Measurements from ENCODE around the gene PARVA. TPM values are rescaled to one million over a fixed set of nuclear protein-coding genes. Genes with fewer than 3 reads are reported as not detected.

Gene PARVA, protein sequence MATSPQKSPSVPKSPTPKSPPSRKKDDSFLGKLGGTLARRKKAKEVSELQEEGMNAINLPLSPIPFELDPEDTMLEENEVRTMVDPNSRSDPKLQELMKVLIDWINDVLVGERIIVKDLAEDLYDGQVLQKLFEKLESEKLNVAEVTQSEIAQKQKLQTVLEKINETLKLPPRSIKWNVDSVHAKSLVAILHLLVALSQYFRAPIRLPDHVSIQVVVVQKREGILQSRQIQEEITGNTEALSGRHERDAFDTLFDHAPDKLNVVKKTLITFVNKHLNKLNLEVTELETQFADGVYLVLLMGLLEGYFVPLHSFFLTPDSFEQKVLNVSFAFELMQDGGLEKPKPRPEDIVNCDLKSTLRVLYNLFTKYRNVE
- not detected in 2 replicates for total RNA-seq (2014; rRNA removed; shearing (Covaris generic); ENCODE audit: low replicate concordance)

DNA sequence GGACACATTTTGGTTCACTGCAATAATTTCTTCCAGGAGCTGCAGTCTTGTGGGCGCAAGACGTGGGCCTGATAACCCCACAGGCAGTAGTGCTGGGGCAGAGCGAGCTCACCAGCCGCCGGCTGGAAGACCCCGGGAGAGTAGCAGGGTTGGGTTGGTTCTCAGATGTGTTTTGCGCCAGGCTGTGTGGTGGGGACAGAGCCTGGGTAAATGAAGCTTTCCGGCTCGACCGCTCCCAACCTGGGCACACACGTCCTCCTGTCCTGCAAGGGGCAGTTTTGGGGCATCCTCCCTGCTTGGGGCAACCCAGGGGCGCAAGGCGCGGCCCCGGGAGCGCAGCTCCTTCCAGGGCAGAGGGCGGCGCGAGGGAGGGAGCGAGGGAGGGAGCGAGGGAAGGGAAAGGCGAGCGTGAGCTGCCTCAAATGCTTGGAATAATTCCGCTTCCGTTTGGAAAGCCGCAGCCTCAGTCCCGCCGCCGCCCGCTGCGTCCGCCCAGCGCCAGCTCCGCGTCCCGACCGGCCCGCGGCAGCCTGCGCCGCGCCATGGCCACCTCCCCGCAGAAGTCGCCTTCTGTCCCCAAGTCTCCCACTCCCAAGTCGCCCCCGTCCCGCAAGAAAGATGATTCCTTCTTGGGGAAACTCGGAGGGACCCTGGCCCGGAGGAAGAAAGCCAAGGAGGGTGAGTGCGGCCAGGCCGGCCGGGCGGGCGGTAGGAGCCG is at the start of gene PARVA:
Gene PARVA (plus strand): TSS at position 466 of the 718 bp plus-strand sequence. CDS start 77 bp downstream, at position 543.
- Histone ChIP-seq H3K4me3 (ENCODE audit: low read length) (no peak within 1 kb of the TSS), H3K4me2 (ENCODE audit: low read depth, low read length, poor library complexity, severe bottlenecking) (no peak within 1 kb of the TSS), H3K4me1 (ENCODE audit: low read length) (peaks cover 6% of the 10 kb centered on the region), H3K27me3 (ENCODE audit: low read length) (no peaks in the 10 kb centered on the region), H3K9ac (ENCODE audit: low read length) (no peak within 1 kb of the TSS), H3K9me3 (ENCODE audit: low read length) (no peaks in the 10 kb centered on the region), H3K27ac (ENCODE audit: low read length) (no peak within 1 kb of the TSS), H3K9me2 (replicated peaks; ENCODE audit: insufficient read depth, low read length) (no peaks in the 10 kb centered on the region), H2AFZ (ENCODE audit: low read length) (no peak within 1 kb of the TSS), H3K36me3 (ENCODE audit: insufficient read depth, low read length) (no peaks in the 10 kb centered on the region), H3K79me2 (ENCODE audit: low read length) (no peaks in the 10 kb centered on the region), H4K20me1 (ENCODE audit: insufficient read depth, low read depth, low read length) (no peaks in the 10 kb centered on the region)
- DNase-seq: no peak

DNA sequence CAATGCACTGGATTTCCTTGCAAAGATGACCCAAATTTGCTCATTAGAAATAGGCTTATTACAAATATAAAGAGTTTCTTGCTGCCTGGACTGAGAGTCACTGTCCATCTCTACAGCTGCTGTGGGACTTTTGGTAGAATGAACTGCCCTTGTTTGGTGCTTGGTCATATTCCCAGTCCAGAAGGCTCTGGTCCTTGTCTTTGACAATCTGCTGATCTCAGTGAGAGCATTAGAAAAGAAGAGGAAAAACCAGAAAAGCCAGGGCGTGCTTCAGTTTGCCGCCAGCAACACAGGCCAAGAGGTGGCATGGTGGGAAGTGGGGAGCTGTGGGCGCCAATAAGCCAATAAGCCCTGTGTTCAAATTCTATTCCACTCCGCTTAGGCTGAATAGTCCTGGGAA is 48.2 kb upstream of the PARVA start:
- H3K4me1 ChIP-seq (ENCODE audit: low read length): peaks cover 65% of the 10 kb centered on the region
- no peak overlapping the region for H3K4me3 ChIP-seq (ENCODE audit: low read length)
- no peak for DNase-seq
- H3K36me3 ChIP-seq (ENCODE audit: insufficient read depth, low read length): no peaks in the 10 kb centered on the region; the same call in 1 of the 2 replicates
- no peaks in the 10 kb centered on the region for H3K9me2 ChIP-seq (replicated peaks; ENCODE audit: insufficient read depth, low read length)
- peak overlapping the region; percentile 4 for H3K4me2 ChIP-seq (ENCODE audit: low read depth, low read length, poor library complexity, severe bottlenecking)
- H3K9ac ChIP-seq (ENCODE audit: low read length): no peak overlapping the region
- H3K79me2 ChIP-seq (ENCODE audit: low read length): no peaks in the 10 kb centered on the region
- peak overlapping the region; percentile 42 for H3K27ac ChIP-seq (ENCODE audit: low read length)
- no peaks in the 10 kb centered on the region for H3K9me3 ChIP-seq (ENCODE audit: low read length)
- no peaks in the 10 kb centered on the region for H3K27me3 ChIP-seq (ENCODE audit: low read length)
- H4K20me1 ChIP-seq (ENCODE audit: insufficient read depth, low read depth, low read length): no peaks in the 10 kb centered on the region
- H2AFZ ChIP-seq (ENCODE audit: low read length): no peak overlapping the region

DNA sequence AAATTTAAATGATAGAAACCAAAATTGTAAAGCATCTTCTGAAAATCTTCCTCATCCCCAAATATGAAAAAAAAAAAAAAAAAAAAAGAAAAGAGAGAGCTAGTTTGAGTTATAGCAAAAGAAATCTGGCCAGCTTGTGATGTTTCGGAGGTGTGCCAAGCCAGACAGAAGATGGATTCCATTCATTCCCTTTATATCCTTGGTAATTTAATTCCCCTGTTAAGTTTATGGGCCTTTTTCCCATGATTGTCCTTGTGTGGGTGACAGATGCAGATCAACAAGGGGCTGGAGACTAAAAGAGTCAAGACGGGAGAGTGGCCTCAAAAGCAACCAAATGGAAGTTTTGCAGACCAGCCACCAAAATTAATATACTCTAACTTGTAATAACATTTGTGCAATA is 47.6 kb upstream of the PARVA start:
- Histone ChIP-seq H3K4me1 (ENCODE audit: low read length) (peaks cover 61% of the 10 kb centered on the region), H3K27me3 (ENCODE audit: low read length) (no peaks in the 10 kb centered on the region), H3K9me3 (ENCODE audit: low read length) (no peaks in the 10 kb centered on the region), H3K79me2 (ENCODE audit: low read length) (no peaks in the 10 kb centered on the region), H3K36me3 (ENCODE audit: insufficient read depth, low read length) (no peaks in the 10 kb centered on the region; the same call in 1 of the 2 replicates), H3K9ac (ENCODE audit: low read length) (no peak overlapping the region), H3K9me2 (replicated peaks; ENCODE audit: insufficient read depth, low read length) (no peaks in the 10 kb centered on the region), H3K27ac (ENCODE audit: low read length) (peak overlapping the region; percentile 18; the same call in 1 of the 2 replicates), H3K4me3 (ENCODE audit: low read length) (no peak overlapping the region), H4K20me1 (ENCODE audit: insufficient read depth, low read depth, low read length) (no peaks in the 10 kb centered on the region), H3K4me2 (ENCODE audit: low read depth, low read length, poor library complexity, severe bottlenecking) (no peak overlapping the region), H2AFZ (ENCODE audit: low read length) (no peak overlapping the region)
- no peak for DNase-seq

DNA sequence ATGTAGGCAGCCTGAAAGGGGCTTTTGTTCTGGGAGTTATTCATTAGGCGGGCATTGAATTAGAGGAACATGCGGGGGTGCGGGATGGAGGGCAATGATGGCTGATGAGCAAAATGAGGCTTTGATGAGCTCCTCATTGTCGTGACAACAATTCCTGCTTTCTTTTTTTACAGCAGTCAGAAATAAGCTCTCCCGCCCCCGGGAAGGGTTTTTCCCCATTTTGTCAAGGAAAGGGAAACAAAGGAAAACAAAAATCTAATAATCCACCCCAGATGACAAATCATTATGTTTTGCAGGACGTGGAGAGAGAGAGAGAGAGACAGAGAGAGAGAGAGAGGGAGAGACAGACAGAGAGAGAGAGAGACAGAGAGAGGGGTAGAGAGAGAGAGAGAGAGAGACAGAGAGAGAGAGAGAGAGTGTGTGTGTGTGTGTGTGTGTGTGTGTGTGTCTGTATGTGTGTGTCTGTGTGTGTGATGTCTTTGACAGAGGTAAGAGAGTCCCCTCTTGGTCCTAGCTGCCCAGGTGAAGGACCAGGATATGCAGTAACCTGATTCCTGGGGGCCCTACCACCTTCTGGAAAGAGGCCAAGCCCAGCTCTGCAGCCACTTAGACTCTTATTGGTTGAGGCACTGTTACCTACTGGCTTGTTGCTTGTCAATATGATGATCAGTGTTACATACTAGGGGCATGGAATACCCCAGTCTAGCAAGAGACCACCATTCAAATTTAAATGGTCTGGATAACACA is 46.7 kb upstream of the PARVA start:
- H3K27ac ChIP-seq (ENCODE audit: low read length): peak overlapping the region; percentile 42; the same call in 1 of the 2 replicates
- peak overlapping the region; percentile 37; the same call in 1 of the 2 replicates for H2AFZ ChIP-seq (ENCODE audit: low read length)
- H3K4me1 ChIP-seq (ENCODE audit: low read length): peaks cover 56% of the 10 kb centered on the region
- peak; percentile 55 for DNase-seq
- H4K20me1 ChIP-seq (ENCODE audit: insufficient read depth, low read depth, low read length): no peaks in the 10 kb centered on the region
- H3K9ac ChIP-seq (ENCODE audit: low read length): peak overlapping the region; percentile 26
- H3K4me2 ChIP-seq (ENCODE audit: low read depth, low read length, poor library complexity, severe bottlenecking): peak overlapping the region; percentile 48
- no peaks in the 10 kb centered on the region for H3K79me2 ChIP-seq (ENCODE audit: low read length)
- no peaks in the 10 kb centered on the region for H3K9me3 ChIP-seq (ENCODE audit: low read length)
- no peaks in the 10 kb centered on the region for H3K9me2 ChIP-seq (replicated peaks; ENCODE audit: insufficient read depth, low read length)
- H3K27me3 ChIP-seq (ENCODE audit: low read length): no peaks in the 10 kb centered on the region
- no peaks in the 10 kb centered on the region; the same call in 1 of the 2 replicates for H3K36me3 ChIP-seq (ENCODE audit: insufficient read depth, low read length)
- no peak overlapping the region for H3K4me3 ChIP-seq (ENCODE audit: low read length)

DNA sequence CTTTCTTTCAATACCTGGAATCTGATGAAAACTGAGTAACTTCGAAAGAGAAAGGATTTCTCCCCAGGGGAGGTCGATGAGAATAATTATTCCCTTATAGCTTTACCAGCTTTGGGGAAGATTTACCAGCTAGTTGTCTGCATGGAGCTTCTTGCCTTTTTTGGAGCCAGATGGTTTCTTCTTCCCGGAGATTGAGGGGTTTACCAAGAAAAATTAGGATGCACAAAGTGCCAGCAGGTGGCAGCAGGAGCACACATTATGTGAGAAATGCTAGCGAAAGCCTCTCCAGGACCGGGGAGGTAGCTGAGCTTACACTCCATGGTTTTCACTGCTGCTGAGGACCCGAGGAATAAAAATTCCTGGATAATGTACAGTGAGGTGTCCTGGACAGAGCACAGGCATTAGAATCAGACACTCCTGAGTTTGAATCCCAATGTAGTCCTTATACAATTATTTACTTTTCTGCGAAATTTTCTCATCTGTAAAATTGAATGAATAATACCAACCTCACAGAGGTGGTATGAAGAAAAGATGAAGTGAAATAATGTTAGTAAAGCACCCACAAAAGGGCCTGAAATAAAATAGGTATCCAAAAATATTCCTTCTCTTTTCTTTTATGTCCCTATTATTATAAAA is 46.0 kb upstream of the PARVA start:
- Histone ChIP-seq H3K4me3 (ENCODE audit: low read length) (no peak overlapping the region), H3K36me3 (ENCODE audit: insufficient read depth, low read length) (no peaks in the 10 kb centered on the region; the same call in 1 of the 2 replicates), H3K4me1 (ENCODE audit: low read length) (peaks cover 49% of the 10 kb centered on the region), H3K79me2 (ENCODE audit: low read length) (no peaks in the 10 kb centered on the region), H4K20me1 (ENCODE audit: insufficient read depth, low read depth, low read length) (no peaks in the 10 kb centered on the region), H3K9me3 (ENCODE audit: low read length) (no peaks in the 10 kb centered on the region), H3K27me3 (ENCODE audit: low read length) (no peaks in the 10 kb centered on the region), H2AFZ (ENCODE audit: low read length) (peak overlapping the region; percentile 37; the same call in 1 of the 2 replicates), H3K4me2 (ENCODE audit: low read depth, low read length, poor library complexity, severe bottlenecking) (peak overlapping the region; percentile 48), H3K9me2 (replicated peaks; ENCODE audit: insufficient read depth, low read length) (no peaks in the 10 kb centered on the region), H3K9ac (ENCODE audit: low read length) (peak overlapping the region; percentile 26), H3K27ac (ENCODE audit: low read length) (peak overlapping the region; percentile 42; the same call in 1 of the 2 replicates)
- DNase-seq: peak; percentile 93

DNA sequence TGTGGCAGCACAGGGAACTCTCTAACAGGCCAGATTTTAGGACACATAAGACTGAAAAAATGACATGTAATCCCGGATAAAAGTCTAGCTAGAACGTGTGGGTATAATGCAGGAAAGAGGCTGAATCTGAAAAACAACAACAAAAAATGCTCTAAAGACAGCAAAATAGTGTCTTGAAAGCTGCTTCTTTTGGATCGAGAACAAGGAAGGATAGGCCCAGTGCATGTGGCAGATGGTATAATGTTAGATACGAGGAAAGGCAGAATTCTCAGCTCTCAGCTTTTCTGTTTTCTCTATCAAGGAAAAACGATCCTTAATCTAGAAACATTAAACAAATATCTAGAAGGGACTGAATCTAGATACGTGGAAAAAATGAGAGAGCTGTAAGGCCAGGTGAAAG is 33.8 kb upstream of the PARVA start:
- no peaks in the 10 kb centered on the region for H3K4me1 ChIP-seq (ENCODE audit: low read length)
- no peak overlapping the region for H3K27ac ChIP-seq (ENCODE audit: low read length)
- no peaks in the 10 kb centered on the region for H3K79me2 ChIP-seq (ENCODE audit: low read length)
- no peak overlapping the region for H3K9ac ChIP-seq (ENCODE audit: low read length)
- H3K9me3 ChIP-seq (ENCODE audit: low read length): no peaks in the 10 kb centered on the region
- DNase-seq: no peak
- no peak overlapping the region for H3K4me2 ChIP-seq (ENCODE audit: low read depth, low read length, poor library complexity, severe bottlenecking)
- no peaks in the 10 kb centered on the region for H3K9me2 ChIP-seq (replicated peaks; ENCODE audit: insufficient read depth, low read length)
- H3K27me3 ChIP-seq (ENCODE audit: low read length): no peaks in the 10 kb centered on the region
- H2AFZ ChIP-seq (ENCODE audit: low read length): no peak overlapping the region
- no peak overlapping the region for H3K4me3 ChIP-seq (ENCODE audit: low read length)
- H4K20me1 ChIP-seq (ENCODE audit: insufficient read depth, low read depth, low read length): no peaks in the 10 kb centered on the region
- no peaks in the 10 kb centered on the region for H3K36me3 ChIP-seq (ENCODE audit: insufficient read depth, low read length)

DNA sequence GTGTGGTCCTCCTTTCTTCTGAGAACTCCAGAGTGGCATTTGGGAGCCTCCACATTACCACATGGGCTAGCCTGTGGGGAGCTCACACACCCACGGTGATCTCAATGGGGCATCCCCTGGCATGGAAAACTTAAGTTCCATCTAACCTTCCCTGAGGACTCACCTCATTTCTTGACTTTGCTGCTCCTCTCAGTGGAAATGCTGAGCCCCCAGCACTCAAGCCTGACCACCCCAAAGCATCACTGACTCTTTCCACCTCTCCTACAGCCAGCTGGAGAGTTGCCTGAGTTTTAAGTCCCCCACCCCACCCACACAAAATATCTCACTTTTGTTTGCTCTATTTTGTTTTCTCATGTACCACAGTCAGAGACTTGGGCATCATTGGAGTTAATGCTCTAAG is 23.8 kb upstream of the PARVA start:
- Histone ChIP-seq H3K9ac (ENCODE audit: low read length) (no peak overlapping the region), H3K79me2 (ENCODE audit: low read length) (no peaks in the 10 kb centered on the region), H3K4me3 (ENCODE audit: low read length) (no peak overlapping the region), H2AFZ (ENCODE audit: low read length) (no peak overlapping the region), H3K9me3 (ENCODE audit: low read length) (no peaks in the 10 kb centered on the region), H3K27ac (ENCODE audit: low read length) (no peak overlapping the region), H3K4me1 (ENCODE audit: low read length) (no peaks in the 10 kb centered on the region), H3K4me2 (ENCODE audit: low read depth, low read length, poor library complexity, severe bottlenecking) (no peak overlapping the region), H3K36me3 (ENCODE audit: insufficient read depth, low read length) (no peaks in the 10 kb centered on the region), H4K20me1 (ENCODE audit: insufficient read depth, low read depth, low read length) (no peaks in the 10 kb centered on the region), H3K9me2 (replicated peaks; ENCODE audit: insufficient read depth, low read length) (no peaks in the 10 kb centered on the region), H3K27me3 (ENCODE audit: low read length) (no peaks in the 10 kb centered on the region)
- DNase-seq: no peak
